HG03439 (cell line): Measurements from ENCODE around the gene CEMP1.
"Not testable (repeated sequence)": the region's sequence is repeated elsewhere in the genome, so short reads cannot be mapped to it uniquely, and the experiment has no call there.

Experiments used
- ATAC-seq: cut with Tn5 transposase; IDR thresholded peaks from one replicate; pipeline ENCODE4 v1.9.1; 2021; ENCODE audit warnings: mild to moderate bottlenecking, moderate library complexity; ENCODE audit not compliant: unreplicated experiment

Gene CEMP1, protein sequence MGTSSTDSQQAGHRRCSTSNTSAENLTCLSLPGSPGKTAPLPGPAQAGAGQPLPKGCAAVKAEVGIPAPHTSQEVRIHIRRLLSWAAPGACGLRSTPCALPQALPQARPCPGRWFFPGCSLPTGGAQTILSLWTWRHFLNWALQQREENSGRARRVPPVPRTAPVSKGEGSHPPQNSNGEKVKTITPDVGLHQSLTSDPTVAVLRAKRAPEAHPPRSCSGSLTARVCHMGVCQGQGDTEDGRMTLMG

GRCh38 chr16:2531371-2531695 is at the start of gene CEMP1:
TSS of gene CEMP1 (minus strand) at chr16:2531408. CDS start at chr16:2531073, 335 bp downstream.
- no peak for ATAC-seq

DNA sequence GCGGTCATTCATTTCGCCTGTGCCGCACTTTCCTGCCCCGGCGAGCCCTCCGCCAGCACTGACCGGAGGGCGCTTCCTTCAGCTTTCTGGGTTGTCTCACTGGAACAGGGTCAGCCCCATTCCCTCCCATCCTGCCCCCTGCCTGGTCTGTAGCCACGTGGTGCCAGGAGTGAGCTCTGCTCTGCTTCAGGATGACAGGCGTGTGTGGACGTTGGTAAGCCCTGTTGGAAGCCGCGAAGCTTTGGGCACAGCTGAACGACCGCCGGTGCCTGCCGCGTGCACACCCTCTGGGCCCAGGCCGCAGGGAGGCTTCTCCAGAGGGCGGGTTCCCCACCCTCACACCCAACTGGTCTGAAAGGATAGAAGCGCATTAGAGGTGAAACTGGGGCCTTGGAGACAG is 49.6 kb upstream of the CEMP1 start:
- ATAC-seq, result not testable (repeated sequence)

GRCh38 chr16:2580143-2580542 is 48.9 kb upstream of the CEMP1 start:
- not testable (repeated sequence) for ATAC-seq

- ATAC-seq, result not testable (repeated sequence)
These were observed 47.7 kb upstream of the CEMP1 start for GRCh38 chr16:2578905-2579304.

- ATAC-seq, result not testable (repeated sequence)
These were observed 45.8 kb upstream of the CEMP1 start for GRCh38 chr16:2577044-2577443.

DNA sequence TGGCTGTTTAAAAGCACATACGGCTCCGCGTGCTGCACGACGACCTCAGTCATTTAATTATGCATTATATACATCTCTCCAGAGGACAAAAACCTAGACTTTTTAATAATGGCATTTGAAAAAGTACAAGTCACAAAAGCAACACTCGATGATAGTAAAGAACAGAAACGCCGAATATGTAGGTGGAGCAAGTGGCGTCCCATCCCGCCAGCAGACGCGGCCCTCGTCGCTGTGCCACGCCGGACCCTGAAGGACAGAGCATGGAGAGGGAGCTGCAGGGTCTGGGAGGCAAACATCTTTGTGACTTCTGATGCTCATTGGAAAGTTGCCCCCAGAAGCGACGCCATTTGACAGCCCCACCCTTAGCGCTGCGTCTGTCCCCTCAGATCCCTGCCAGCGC is 44.6 kb upstream of the CEMP1 start:
- not testable (repeated sequence) for ATAC-seq

GRCh38 chr16:2572704-2573103 is 41.5 kb upstream of the CEMP1 start:
- ATAC-seq, result not testable (repeated sequence)

- not testable (repeated sequence) for ATAC-seq
These were observed 37.4 kb upstream of the CEMP1 start for GRCh38 chr16:2568573-2568972.

DNA sequence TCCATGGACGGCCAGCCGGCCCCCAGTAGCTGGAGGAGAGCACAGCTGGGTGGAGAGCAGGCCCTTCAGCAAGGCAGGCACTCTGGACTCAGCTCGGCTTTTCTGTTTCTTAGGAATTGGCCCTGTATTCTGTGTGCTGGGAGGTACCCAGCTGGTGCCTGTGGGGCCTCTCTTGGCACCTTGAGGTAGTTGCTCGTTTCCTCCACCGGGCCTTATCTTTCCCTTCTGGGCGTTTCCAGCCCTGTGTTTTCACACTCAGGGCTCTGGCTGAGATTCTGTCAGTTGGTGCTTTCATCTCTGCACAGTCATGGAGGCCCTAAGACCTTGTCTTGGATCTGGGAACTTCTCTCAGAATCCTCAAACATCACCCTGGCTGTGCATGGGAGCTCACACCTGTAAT is 36.3 kb upstream of the CEMP1 start:
- not testable (repeated sequence) for ATAC-seq

DNA sequence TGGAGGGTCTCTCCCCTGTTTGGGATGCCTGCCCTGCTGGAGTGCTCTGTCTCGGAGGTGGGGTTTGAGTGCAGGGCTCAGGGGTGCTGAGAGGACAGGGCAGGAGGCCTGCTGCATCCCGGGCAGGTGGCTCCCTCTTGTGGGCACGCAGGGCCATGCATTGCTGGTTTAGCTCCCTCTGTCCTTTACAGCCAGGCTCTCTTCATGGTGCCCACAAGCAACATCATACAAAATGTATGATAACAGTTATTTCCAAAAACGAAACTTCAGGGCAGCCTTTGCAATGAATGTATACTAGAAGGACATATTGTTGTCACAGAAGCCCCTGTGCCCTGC is 29.6 kb upstream of the CEMP1 start:
- ATAC-seq, result peak; percentile 56

DNA sequence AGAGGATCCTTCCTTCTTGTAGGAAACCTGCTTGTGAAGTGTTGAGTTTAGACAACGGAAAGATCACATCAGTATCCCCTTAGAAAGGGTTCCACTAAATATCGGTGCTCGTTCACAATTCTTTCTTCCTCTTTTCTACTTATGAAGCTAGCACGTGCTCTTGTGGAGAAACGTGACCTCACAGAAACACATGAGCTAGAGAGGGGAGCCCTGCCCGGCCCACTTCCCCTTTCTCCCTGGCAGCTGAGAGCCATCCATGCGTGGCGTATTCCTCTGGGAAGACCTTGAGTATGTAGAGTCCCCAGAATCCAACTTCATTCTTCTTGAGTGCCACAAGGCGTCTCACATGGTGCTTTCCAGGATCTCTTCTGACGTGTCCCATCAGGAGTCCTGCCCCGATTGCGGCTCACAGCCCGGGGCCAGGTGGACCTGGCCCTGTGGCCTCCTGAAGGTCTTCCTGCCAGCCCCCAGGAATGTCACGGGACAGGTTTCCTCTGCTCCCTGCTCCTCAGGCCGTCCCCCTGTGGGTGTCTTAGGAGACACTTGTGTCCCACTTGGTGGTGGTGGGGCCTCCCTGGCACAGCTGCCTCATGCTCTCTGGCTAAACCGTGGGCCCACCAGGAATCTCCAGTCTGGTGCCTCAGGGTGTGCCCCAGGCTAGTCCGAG is 29.1 kb upstream of the CEMP1 start:
- ATAC-seq, result peak; percentile 45

DNA sequence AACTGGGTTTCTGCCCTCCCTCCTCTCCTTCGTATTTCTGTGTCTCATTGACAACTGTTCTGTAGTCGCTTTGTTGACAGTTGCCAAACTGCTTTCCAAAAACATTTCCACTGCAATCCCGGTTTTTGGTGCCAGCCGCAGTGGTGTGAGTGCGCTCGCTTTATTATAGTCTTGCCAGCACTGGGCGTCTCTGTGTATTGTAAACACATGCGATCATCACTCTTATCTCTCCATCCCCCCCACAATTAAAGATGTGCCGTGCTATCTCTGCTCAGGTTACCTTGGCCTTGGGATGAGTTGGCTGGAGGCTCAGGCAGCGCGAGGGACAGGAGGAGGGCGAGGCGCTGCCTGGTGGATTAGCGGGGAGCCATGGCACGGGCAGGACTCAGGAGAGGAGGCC is 25.9 kb upstream of the CEMP1 start:
- not testable (repeated sequence) for ATAC-seq

DNA sequence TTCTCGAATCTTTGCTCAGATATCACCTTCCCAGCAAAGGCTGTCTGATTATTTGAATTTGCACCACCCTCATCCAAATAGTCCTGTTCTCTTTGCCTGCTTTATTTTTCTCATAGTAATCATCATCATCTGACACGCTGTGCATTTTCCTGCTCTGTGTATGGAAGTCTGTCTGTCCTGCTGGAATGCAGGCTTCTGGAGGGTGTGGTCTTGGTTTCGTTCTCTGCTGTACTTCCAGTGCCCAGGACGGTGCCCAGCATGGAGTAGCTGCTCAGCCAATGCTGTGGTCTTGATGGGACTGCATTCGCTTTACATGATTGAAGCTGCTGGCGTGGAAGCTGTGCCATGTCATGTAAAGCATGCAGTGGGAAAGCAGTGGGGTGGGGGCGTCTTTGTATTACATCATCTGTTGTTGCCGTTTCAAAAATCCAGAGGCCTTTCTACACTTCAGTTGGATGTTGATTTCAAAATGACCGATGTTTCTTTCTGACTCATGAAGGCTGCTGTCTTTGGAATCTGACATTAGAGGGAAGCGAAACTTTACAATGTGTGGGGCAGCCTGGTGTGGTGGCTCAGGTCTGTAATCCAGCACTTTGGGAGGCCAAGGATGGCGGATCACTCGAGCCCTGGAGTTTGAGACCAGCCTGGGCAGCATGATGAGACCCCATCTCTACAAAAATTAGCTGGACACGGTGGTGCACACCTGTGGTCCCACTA is 23.7 kb upstream of the CEMP1 start:
- not testable (repeated sequence) for ATAC-seq

GRCh38 chr16:2551420-2551889 is 20.2 kb upstream of the CEMP1 start:
- ATAC-seq, result not testable (repeated sequence)

- ATAC-seq, result not testable (repeated sequence)
These were observed 19.2 kb upstream of the CEMP1 start for GRCh38 chr16:2550283-2550878.

- ATAC-seq, result not testable (repeated sequence)
These were observed 12.6 kb upstream of the CEMP1 start for GRCh38 chr16:2543771-2544170.

DNA sequence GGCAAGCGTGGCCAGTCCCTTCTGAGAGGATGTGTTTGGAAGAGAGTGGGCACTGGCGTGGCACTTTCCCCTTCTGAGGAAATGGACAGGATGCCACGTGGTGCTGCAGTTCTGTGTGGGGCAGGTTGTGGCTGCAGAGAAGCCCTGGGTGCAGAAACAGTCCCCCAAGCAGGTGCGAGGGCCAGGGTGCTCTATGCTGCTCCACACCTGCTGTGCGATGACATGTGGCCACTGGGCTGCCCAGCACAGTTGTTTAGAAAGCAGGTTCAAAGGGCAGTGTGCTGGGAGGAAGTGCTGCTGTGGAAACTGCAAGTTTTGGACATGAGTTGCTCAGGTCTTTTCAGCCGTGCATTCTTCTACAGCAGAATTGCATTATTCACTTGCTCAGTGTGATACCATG is 10.2 kb upstream of the CEMP1 start:
- ATAC-seq, result not testable (repeated sequence)

DNA sequence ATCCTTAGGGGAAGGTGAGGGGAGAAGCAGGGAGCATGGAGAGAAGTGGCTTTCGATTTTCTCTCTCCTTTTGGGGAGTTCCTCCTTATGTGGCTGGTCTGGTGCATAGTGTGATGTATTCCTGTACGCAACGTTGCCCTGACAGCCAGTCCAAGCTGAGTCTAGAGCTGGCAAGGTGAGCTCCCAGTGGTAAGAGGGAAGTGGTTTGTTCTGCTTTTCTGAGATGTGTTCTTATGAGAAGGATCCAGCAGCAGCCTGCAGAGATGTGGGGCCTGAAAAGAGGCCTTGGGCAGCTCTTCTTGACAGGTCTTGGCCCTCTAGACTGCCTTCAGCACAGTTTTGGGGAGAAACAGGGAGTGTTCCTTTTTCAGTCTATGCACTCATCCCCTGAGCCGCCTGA is 9.7 kb upstream of the CEMP1 start:
- ATAC-seq, result not testable (repeated sequence)

DNA sequence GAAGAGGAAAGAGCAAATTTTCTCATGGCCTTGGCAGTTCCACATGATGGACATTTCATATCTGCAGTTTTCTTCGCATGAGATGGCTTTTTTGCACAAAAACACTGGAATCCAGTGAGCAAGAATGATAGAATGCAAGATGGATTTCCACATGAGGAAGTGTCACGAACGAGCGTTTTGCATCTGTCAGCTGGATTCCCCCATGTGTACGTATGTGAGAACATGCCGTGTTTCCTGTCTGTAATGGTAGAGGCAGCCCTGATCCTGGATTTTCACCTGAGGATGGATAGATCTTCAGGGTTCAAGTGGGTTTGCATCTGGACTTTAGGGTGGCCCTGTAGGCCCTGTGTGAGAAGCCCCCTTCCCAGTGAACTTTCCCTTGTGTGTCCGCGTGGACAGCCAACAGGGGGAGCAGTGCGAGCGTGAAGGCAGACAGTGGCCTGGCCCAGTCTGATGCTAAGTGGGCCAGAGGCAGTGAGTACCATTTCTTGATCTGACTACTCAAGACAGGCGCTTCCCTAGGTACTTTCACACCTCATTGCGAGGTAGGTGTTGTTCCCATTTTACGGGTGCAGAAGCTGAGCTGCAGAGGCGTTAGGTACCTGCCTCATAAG is 8.7 kb upstream of the CEMP1 start:
- not testable (repeated sequence) for ATAC-seq

DNA sequence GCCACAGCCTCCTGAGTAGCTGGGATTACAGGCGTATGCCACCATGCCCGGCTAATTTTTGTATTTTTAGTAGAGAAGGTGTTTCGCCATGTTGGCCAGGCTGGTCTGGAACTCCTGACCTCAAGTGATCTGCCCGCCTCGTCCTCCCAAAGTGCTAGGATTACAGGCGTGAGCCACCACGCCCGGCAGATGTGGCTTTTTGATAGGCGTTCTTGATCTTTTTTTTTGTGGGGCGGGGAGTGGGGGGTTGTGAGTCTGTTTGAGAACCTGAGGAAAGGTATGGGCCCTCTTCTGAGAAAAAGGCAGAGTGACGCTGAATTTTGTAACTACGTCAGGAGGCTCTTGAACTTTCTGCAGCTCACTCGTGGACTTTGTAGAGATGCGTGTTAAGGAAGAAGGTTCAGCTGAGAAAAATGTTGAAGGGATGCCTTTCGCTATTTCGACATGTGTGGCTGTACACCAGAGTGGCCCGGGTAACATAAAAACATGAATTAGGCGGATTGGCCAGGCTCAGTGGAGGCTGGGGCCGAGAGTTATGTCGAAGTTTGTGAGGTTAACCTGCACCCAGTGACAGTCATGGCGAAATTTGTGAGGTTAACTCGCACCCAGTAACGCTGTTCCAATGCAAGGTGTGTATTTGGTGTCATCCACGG is 8.1 kb upstream of the CEMP1 start:
- ATAC-seq, result not testable (repeated sequence)
